Immature natural killer cell (primary cell): ENCODE measurements around the gene GRAMD1B. TPM values are rescaled to one million over a fixed set of nuclear protein-coding genes. Genes with fewer than 3 reads are reported as not detected.
A peak's percentile ranks its signal among the peaks of the same experiment; 100 is the strongest.
"Not testable (repeated sequence)": the region's sequence is repeated elsewhere in the genome, so short reads cannot be mapped to it uniquely, and the experiment has no call there.

Source experiments
- DNase-seq, 3 donors: peaks; one replicate each; pipeline ENCODE4 v3.0.0; 2022; ENCODE audit warnings: mixed read lengths in 1 of 3
- H3K27ac Mint-ChIP-seq, 6 donors: one replicate each; pipeline ENCODE4 v1.8.0; 2020; ENCODE audit warnings: mixed read lengths in 6 of 6, mild to moderate bottlenecking in 5 of 6, inconsistent platforms in 4 of 6, moderate library complexity in 3 of 6
- H3K27me3 Mint-ChIP-seq, 3 donors: one replicate each; pipeline ENCODE4 v1.8.0; 2020 to 2021; ENCODE audit warnings: low read depth in 3 of 3, mild to moderate bottlenecking in 3 of 3, mixed read lengths in 3 of 3, moderate library complexity in 3 of 3, inconsistent platforms in 1 of 3
- H3K36me3 Mint-ChIP-seq, 3 donors: one replicate each; pipeline ENCODE4 v1.8.0; 2020; ENCODE audit warnings: mixed read lengths in 3 of 3, inconsistent platforms in 2 of 3, mild to moderate bottlenecking in 2 of 3
- H3K4me1 Mint-ChIP-seq, 2 donors: one replicate each; pipeline ENCODE4 v1.8.0; 2020; ENCODE audit warnings: inconsistent platforms in 2 of 2, mild to moderate bottlenecking in 2 of 2, mixed read lengths in 2 of 2, moderate library complexity in 1 of 2
- H3K4me3 Mint-ChIP-seq, 5 donors: one replicate each; pipeline ENCODE4 v1.8.0; 2020; ENCODE audit warnings: mild to moderate bottlenecking in 5 of 5, mixed read lengths in 5 of 5, inconsistent platforms in 3 of 5, moderate library complexity in 3 of 5
- H3K9me3 Mint-ChIP-seq, 6 donors: one replicate each; pipeline ENCODE4 v1.8.0; 2020; ENCODE audit warnings: mild to moderate bottlenecking in 6 of 6, mixed read lengths in 6 of 6, inconsistent platforms in 4 of 6, moderate library complexity in 3 of 6
- polyA plus RNA-seq, 3 donors: library from polyadenylated mRNA; unstranded; fragments of 300-500 nt; fragmentation: Illumina TruSeq; gene quantifications; one replicate each; pipeline ENCODE4 v1.2.3, GENCODE V29; 2021

Gene GRAMD1B
- polyA plus RNA-seq, 3 donors from 2014 or later = 0.78 to 3.4 (median 1.5) TPM

DNA sequence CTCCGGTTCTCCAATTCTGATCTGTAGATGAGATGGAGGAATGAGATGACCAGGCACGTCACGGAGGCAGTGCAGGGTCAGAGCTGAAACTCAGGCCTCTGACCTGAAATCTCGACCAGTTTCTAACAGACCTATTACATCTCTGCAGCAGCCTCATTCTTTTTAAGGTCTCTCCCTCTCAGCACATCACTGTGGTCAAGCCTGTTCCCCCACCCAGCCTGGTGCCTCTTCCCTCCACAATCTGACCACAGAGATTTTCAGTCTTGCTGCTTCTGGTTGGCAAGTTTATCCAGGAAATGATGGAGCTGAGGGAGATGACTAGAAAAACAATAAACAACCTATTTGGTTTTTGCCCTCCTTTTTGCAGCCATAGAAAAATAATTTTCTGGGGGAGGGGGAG is 9.5 kb downstream of the GRAMD1B start:
- peak overlapping the region in 1 of 5 donors; percentile 32 for H3K4me3 Mint-ChIP-seq
- H3K36me3 Mint-ChIP-seq = peaks cover 3 to 6% (median 5%) of the 10 kb centered on the region in 3 donors
- peak overlapping the region in 2 of 6 donors; percentile 39 to 70 for H3K27ac Mint-ChIP-seq
- H3K4me1 Mint-ChIP-seq = peaks cover 23 to 52% of the 10 kb centered on the region in 2 donors
- H3K9me3 Mint-ChIP-seq = no peaks in the 10 kb centered on the region
- H3K27me3 Mint-ChIP-seq = peaks cover 0 to 4% (median 1%) of the 10 kb centered on the region in 3 donors
- DNase-seq = no peak

DNA sequence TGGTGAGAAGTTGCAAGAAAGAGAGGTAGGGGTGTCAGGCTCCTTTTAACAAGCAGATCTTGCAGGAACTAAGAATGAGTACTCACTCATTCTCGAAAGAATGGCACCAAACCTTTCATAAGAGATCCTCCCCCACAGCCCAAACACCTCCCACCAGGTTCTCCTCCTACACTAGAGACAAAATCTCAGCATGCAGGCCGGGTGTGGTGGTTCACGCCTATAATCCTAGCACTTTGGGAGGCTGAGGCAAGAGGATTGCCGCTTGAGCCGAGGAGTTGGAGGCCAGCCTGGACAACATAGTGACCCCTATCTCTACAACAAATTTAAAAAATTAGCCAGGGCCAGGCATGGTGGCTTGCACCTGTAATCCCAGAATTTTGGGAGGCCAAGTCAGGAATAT is 11.1 kb downstream of the GRAMD1B start:
- peaks cover 3 to 4% (median 3%) of the 10 kb centered on the region in 3 donors for H3K36me3 Mint-ChIP-seq
- peaks cover 23 to 55% of the 10 kb centered on the region in 2 donors for H3K4me1 Mint-ChIP-seq
- H3K27me3 Mint-ChIP-seq = peaks cover 0 to 3% (median 1%) of the 10 kb centered on the region in 3 donors
- no peak overlapping the region for H3K4me3 Mint-ChIP-seq
- no peak overlapping the region for H3K27ac Mint-ChIP-seq
- no peak for DNase-seq
- H3K9me3 Mint-ChIP-seq = no peaks in the 10 kb centered on the region

DNA sequence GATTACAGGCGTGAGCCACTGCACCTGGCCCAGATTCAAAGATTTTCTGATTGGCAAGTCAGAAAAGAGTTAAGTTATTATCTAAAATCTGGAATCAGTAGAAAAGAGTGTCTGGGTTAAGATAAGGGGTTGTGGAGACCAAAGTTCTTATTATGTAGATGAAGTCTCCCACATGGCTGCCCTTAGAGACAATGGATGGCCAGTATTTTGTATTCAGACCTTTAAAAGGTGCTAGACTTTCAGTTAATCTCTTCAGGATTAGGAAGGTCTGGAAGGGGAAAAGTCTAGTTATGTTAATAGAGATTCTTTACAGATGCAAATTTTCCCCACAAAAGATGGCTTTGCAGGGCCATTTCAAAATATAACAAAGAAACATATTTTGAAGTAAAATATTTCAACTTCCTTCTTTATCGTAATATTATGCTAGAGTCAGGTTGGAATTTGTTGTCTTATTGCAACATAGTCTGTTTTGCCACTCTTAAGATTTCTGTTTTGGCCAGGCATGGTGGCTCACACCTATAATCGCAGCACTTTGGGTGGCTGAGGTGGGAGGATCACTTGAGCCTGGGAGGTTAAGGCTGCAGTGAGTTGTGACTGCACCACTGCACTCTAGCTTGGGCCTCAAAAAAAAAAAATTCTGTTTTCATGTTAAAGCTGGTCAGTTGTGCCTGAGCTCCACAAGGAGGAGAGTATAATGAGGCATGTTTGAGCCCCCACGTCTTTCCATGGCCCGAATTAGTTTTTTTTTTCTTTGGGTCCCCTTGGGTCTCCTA is 14.0 kb downstream of the GRAMD1B start:
- Mint-ChIP-seq H3K27ac (peak overlapping the region in 2 of 6 donors; percentile 31 to 36), H3K36me3 (no peaks in the 10 kb centered on the region), H3K9me3 (no peaks in the 10 kb centered on the region), H3K27me3 (peaks cover 0 to 3% (median 2%) of the 10 kb centered on the region in 3 donors), H3K4me3 (no peak overlapping the region), H3K4me1 (peaks cover 11 to 35% of the 10 kb centered on the region in 2 donors)
- no peak for DNase-seq

DNA sequence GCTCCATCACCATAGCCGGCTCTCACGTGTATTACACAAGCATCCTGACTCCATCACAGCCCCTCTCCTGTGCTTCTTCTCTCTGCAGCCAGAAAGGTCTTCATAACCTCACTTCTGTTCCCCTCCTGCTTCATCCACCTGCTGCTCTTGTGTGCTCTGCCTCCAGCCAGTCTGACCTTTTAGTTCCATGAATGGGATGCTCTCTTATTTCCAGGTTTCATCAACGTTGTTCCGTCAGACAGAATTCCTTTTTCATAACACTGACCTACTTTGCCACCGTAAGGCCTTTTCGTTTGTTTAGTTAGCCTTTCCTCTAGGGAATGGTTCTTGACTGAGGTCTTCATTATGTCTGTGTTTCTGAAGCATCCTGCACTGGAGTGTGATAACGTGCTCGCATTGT is 18.8 kb downstream of the GRAMD1B start:
- Mint-ChIP-seq H3K9me3 (no peaks in the 10 kb centered on the region), H3K27me3 (peaks cover 0 to 2% (median 0%) of the 10 kb centered on the region in 3 donors), H3K36me3 (no peaks in the 10 kb centered on the region), H3K4me1 (peaks cover 4 to 14% of the 10 kb centered on the region in 2 donors), H3K4me3 (no peak overlapping the region), H3K27ac (peak overlapping the region in 1 of 6 donors; percentile 66)
- DNase-seq = no peak

DNA sequence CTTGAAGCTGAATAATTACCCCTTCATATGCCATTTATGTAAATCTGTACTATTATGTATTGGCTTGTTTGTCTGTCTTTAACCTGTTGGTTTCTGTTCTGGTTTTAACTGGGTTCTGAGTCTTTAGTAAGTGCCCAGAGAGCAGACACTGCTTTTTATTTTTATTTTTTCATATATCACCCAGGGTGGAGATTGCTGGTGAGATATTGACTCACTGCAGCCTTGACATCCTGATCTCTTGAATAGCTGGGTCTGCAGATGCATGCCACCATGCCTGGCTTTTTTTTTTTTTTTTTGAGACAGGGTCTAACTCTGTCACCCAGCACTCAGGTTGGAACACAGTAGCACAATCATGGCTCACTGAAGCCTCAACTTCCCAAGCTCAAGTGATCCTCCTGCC is 19.4 kb downstream of the GRAMD1B start:
- peaks cover 8 to 14% of the 10 kb centered on the region in 2 donors for H3K4me1 Mint-ChIP-seq
- H3K4me3 Mint-ChIP-seq = no peak overlapping the region
- no peak overlapping the region for H3K27ac Mint-ChIP-seq
- no peak for DNase-seq
- H3K27me3 Mint-ChIP-seq = peaks cover 0 to 2% (median 0%) of the 10 kb centered on the region in 3 donors
- no peaks in the 10 kb centered on the region for H3K9me3 Mint-ChIP-seq
- H3K36me3 Mint-ChIP-seq = no peaks in the 10 kb centered on the region

DNA sequence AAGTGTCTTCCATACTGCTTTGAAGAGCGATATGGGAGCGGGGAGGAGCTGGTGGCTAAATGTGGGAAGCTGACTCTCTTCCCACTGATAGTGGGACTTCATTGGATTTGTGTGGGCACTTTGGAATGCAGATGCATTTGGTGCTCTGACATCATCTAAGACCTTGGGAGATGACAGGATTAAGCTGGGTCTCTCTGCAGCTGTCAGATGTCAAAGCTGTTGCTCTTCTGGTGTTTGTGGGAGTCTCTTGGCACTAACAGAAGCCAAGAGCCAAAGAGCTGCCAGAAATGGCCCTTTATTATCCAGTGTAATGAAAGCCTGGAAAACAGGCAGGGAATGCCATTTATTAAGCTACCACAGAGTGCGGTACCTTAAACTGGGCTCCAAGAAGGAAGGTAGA is 20.6 kb downstream of the GRAMD1B start:
- no peak for DNase-seq
- peak overlapping the region in 1 of 6 donors; percentile 53 for H3K27ac Mint-ChIP-seq
- H3K27me3 Mint-ChIP-seq = peaks cover 0 to 3% (median 2%) of the 10 kb centered on the region in 3 donors
- no peaks in the 10 kb centered on the region for H3K9me3 Mint-ChIP-seq
- H3K4me1 Mint-ChIP-seq = peaks cover 14 to 21% of the 10 kb centered on the region in 2 donors
- no peak overlapping the region for H3K4me3 Mint-ChIP-seq
- no peaks in the 10 kb centered on the region for H3K36me3 Mint-ChIP-seq

DNA sequence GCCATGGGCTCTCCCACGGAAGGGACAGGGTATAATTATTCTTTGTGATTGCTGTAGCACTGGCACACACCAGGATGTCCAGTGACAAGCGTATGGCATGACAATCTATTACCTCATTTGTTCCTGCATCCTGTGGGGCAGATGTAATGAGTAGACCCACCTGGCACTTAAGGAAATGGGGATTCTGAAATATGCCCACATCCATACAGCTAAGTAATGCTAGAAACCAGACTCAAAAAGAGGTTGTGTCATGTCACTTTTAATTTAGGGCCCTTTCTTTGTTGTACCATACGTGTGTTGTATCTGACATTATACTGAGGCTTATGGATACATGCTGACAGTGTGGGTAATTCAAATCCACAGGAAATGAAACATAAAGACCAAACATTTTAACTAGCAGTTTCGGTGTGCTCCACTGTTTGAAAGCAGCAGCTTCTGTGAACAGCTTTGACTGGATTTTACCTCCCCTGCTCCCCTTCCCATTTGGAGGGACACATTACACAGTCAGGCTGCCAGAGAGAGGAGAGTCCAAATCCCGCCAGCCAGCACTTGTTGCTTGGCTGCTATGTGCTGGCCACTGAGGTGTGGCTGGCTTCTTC is 21.2 kb downstream of the GRAMD1B start:
- Mint-ChIP-seq H3K4me3 (no peak overlapping the region), H3K4me1 (peaks cover 21 to 27% of the 10 kb centered on the region in 2 donors), H3K27me3 (peaks cover 0 to 5% (median 3%) of the 10 kb centered on the region in 3 donors), H3K27ac (peak overlapping the region in 2 of 6 donors; percentile 1 to 53), H3K36me3 (no peaks in the 10 kb centered on the region), H3K9me3 (no peaks in the 10 kb centered on the region)
- DNase-seq = no peak

DNA sequence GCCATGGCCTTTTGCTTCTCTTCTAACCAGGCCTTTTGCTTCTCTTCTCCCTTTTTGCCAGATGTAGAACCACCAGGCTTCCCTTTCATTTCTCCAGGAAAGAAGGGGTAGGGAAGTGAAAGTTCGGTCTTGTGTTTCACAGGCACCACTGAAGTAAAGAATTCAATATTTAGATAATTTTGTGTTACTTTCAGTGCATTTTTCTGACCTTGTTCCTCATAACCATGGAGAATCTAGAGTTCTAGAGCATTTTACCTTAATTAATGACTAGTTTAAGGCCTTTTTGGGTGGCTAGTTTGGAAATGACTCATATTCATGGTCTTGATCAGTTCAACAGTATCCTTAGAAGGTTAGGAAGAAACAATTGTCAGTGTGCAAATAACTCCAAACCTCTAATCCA is 22.7 kb downstream of the GRAMD1B start:
- Mint-ChIP-seq H3K4me3 (no peak overlapping the region), H3K27ac (peak overlapping the region in 1 of 6 donors; percentile 31), H3K4me1 (peaks cover 35 to 42% of the 10 kb centered on the region in 2 donors), H3K36me3 (no peaks in the 10 kb centered on the region), H3K27me3 (peaks cover 0 to 4% (median 3%) of the 10 kb centered on the region in 3 donors), H3K9me3 (no peaks in the 10 kb centered on the region)
- DNase-seq = no peak

DNA sequence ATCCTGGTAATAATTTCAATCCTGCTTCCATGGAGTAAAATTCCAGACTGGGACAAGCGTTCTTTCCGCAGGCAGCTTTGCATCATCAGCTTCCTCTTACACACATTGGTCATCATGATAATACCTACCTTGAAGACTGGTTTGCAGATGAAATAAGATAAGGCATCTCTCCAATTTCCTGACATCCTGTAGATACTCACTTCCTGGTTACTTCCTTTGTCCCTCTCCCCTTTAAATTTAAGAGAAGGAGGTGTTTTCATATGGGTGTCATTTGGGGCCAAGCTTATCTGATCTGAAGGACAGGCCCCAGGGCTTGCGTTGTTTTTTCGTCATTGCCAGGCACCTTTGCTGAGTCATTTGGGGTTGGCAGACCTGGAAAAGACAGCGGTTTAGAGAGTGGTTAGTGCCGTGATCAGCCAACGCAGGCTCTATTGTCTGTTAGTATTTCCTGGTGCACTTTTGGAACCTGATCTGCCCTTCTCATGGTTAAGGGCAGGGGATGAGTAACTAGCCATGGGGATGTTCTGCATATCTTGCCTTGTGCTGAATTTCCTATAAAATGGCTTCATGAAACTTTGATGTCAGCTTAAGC is 24.1 kb downstream of the GRAMD1B start:
- Mint-ChIP-seq H3K27ac (peak overlapping the region; percentile 56 to 80 (median 72)), H3K9me3 (no peaks in the 10 kb centered on the region), H3K4me1 (peaks cover 36 to 50% of the 10 kb centered on the region in 2 donors), H3K4me3 (peak overlapping the region in 2 of 5 donors; percentile 40 to 66), H3K27me3 (peaks cover 0 to 4% (median 3%) of the 10 kb centered on the region in 3 donors), H3K36me3 (no peaks in the 10 kb centered on the region)
- peak; percentile 39 to 75 (median 57) for DNase-seq

DNA sequence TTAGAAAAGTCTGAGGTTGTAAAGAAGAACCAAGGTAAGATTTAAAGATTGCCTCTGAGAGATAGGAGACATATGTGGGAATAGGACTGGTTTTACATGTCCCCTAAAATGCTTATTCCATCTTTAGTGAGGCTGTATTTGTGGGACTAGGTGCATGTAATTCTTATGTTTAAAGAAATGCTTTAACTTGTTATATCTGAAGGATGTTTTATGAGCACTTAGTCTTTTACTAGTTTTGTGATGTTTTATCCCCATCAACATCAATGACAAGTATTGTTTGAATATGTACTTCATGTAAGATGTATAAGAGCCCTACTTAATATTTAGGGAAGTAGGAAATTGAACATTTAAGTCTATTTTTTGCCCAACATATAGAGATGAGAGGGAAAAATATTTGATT is 24.7 kb downstream of the GRAMD1B start:
- DNase-seq = no peak
- peaks cover 36 to 50% of the 10 kb centered on the region in 2 donors for H3K4me1 Mint-ChIP-seq
- peaks cover 0 to 4% (median 3%) of the 10 kb centered on the region in 3 donors for H3K27me3 Mint-ChIP-seq
- H3K9me3 Mint-ChIP-seq = no peaks in the 10 kb centered on the region
- no peaks in the 10 kb centered on the region for H3K36me3 Mint-ChIP-seq
- H3K4me3 Mint-ChIP-seq = peak overlapping the region in 2 of 5 donors; percentile 15 to 66
- peak overlapping the region; percentile 56 to 80 (median 72) for H3K27ac Mint-ChIP-seq

DNA sequence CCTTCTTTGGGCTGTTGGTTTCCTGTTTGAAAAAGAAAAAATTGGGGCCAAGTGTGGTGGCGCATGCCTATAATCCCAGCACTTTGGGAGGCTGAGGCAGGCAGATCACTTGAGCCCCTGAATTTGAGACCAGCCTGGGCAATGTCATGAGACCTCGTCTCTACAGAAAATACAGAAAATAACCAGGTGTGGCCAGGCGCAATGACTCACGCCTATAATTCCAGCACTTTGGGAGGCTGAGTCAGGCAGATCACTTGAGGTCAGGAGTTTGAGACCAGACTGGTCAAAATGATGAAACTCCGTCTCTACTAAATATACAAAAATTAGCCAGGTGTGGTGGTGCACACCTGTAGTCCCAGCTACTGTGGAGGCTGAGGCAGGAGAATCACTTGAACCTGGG is 26.4 kb downstream of the GRAMD1B start:
- DNase-seq, H3K36me3 Mint-ChIP-seq, H3K27me3 Mint-ChIP-seq, H3K9me3 Mint-ChIP-seq: not testable (repeated sequence)
- Mint-ChIP-seq H3K27ac (peak overlapping the region in 5 of 6 donors; percentile 53 to 94 (median 68)), H3K4me3 (peak overlapping the region in 2 of 5 donors; percentile 58 to 79), H3K4me1 (peaks cover 36 to 50% of the 10 kb centered on the region in 2 donors)

DNA sequence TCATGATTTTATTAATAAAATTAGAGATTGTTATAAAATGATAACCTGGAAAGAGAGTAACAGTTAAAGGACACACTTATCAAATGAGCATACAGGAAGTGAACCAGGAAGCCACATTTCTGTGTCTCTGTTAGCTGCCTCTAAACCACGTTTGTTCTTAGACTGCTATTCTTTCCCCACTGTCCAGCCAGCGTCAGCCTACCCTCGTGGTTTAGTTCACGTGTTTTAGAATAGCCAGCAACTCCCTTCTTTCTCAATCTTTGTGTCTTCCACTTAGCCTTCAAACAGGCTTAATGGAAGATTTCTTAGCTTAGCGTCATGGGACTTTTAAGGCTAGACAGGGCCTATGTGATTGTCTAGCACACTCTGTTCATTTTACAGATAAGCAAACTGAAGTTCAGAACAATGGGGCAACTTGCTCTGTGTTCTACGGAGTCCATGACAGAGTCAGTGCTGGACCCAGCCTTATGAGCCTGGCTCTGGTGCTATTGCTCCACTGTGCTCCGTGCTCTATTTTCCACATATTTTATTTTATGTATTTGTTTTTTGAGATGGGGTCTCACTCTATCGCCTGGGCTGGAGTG is 27.2 kb downstream of the GRAMD1B start:
- H3K36me3 Mint-ChIP-seq = no peaks in the 10 kb centered on the region
- H3K4me1 Mint-ChIP-seq = peaks cover 36 to 50% of the 10 kb centered on the region in 2 donors
- peak overlapping the region in 3 of 5 donors; percentile 27 to 79 (median 28) for H3K4me3 Mint-ChIP-seq
- peak overlapping the region; percentile 68 to 94 (median 88) for H3K27ac Mint-ChIP-seq
- DNase-seq = peak; percentile 35 to 59 (median 40)
- no peaks in the 10 kb centered on the region for H3K9me3 Mint-ChIP-seq
- H3K27me3 Mint-ChIP-seq = peaks cover 0 to 4% (median 3%) of the 10 kb centered on the region in 3 donors

DNA sequence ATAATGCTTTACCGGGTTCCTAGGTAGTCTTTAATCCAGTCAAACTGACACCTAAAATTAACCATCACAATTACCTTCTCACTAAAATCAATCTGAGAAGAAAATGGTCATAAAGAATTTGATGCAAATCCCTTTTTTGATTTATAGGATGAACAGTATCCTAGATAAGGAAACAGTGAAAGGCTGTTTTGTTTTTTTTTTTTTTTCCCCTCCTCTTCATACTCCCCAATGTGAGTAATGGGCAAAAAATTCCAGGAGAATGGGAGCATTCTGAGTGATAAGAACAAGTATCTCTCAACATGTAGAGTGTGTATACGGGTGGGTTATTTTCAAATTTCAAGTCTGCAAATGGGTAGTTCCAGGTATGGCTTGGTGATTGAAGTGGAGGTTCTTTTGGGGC is 28.4 kb downstream of the GRAMD1B start:
- Mint-ChIP-seq H3K36me3 (no peaks in the 10 kb centered on the region), H3K4me1 (peaks cover 36 to 50% of the 10 kb centered on the region in 2 donors), H3K4me3 (no peak overlapping the region), H3K9me3 (no peaks in the 10 kb centered on the region), H3K27ac (peak overlapping the region in 3 of 6 donors; percentile 52 to 94 (median 78)), H3K27me3 (peaks cover 0 to 4% (median 3%) of the 10 kb centered on the region in 3 donors)
- no peak for DNase-seq
